Subcutaneous abdominal adipose tissue (tissue), 5 donors: ENCODE measurements around the gene RGS9BP.

Experiments used
- H3K27ac ChIP-seq: one replicate; pipeline ENCODE4 v1.7.0; 2013; ENCODE audit warnings: low read depth, mild to moderate bottlenecking, inconsistent platforms, low read length, moderate library complexity
- H3K27me3 ChIP-seq, 5 donors: one replicate each; pipeline ENCODE4 v1.7.0; 2013; ENCODE audit warnings: low read length in 5 of 5, inconsistent platforms in 1 of 5; ENCODE audit not compliant: control insufficient read depth in 5 of 5, insufficient read depth in 4 of 5
- H3K36me3 ChIP-seq, 5 donors: one replicate each; pipeline ENCODE4 v1.7.0; 2013; ENCODE audit warnings: low read length in 5 of 5; ENCODE audit not compliant: control insufficient read depth in 5 of 5, insufficient read depth in 5 of 5
- H3K4me1 ChIP-seq, 5 donors: one replicate each; pipeline ENCODE4 v1.7.0; 2013; ENCODE audit warnings: low read length in 5 of 5, mild to moderate bottlenecking in 3 of 5, moderate library complexity in 1 of 5; ENCODE audit not compliant: control insufficient read depth in 5 of 5, insufficient read depth in 5 of 5
- H3K4me3 ChIP-seq, 5 donors: one replicate each; pipeline ENCODE4 v1.7.0; 2013; ENCODE audit warnings: low read length in 5 of 5, low read depth in 1 of 5
- H3K9ac ChIP-seq, 5 donors: one replicate each; pipeline ENCODE4 v1.7.0; 2013; ENCODE audit warnings: low read length in 5 of 5, mild to moderate bottlenecking in 4 of 5, moderate library complexity in 3 of 5
- H3K9me3 ChIP-seq, 5 donors: one replicate each; pipeline ENCODE4 v1.7.0; 2013; ENCODE audit warnings: low read length in 5 of 5; ENCODE audit not compliant: control insufficient read depth in 5 of 5
- donor health status: healthy.
- donor health status: healthy.
- donor health status: healthy.
- donor health status: healthy.
- donor health status: healthy.

Gene RGS9BP

DNA sequence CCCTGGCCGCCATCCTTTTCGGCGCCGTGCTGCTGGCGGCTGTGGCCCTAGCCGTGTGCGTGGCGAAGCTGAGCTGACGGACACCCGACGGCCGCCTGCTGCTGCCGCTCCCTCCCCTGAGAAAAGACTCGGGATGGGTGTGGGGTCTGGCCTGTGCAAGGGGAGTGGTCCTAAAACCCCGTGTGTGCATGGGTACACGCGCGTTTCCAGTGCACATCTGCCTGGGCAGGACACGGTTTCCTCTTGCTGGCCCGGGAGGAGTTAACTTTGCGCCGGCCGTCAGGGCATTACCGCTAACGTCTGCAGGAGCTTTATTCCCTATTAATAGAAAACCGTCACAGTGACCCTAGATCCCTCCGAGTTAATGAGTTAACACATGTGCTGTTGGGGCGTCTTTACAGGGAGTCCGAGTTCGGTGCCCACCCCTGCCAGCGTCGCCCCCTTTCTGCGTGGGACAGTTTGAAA, 1.3 kb downstream of the RGS9BP start:
- Histone ChIP-seq H3K9me3 (no peaks in the 10 kb centered on the region), H3K27me3 (peaks cover 3 to 12% (median 6%) of the 10 kb centered on the region in 5 donors), H3K4me3 (peak overlapping the region in 2 of 5 donors; percentile 91 to 93), H3K9ac (no peak overlapping the region), H3K36me3 (no peaks in the 10 kb centered on the region), H3K4me1 (peaks cover 10 to 47% (median 33%) of the 10 kb centered on the region in 5 donors), H3K27ac (no peak overlapping the region)

DNA sequence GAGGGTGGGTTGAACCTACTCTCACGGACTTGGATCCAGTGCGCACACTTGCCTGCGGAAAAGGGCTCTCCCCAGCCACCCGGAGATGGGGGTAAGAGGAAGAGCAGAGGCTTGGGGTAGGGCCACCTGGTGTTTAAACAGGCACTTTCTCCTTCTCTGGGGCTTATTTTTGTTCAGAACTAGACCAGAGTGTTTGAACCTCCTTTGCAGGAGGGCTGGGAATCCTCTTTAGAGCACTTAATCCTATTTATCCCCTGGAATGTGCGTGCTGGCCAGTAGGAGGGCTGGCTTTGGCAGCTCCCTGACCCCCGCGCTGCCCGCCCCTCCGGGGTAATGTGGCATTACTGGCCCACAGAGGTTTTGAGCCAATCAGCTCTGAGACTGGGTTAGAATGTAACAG, 2.0 kb downstream of the RGS9BP start:
- no peaks in the 10 kb centered on the region for H3K36me3 ChIP-seq
- no peak overlapping the region for H3K9ac ChIP-seq
- no peak overlapping the region for H3K4me3 ChIP-seq
- H3K4me1 ChIP-seq = peaks cover 7 to 41% (median 29%) of the 10 kb centered on the region in 5 donors
- H3K9me3 ChIP-seq = no peaks in the 10 kb centered on the region
- no peak overlapping the region for H3K27ac ChIP-seq
- H3K27me3 ChIP-seq = peaks cover 3 to 12% (median 6%) of the 10 kb centered on the region in 5 donors

DNA sequence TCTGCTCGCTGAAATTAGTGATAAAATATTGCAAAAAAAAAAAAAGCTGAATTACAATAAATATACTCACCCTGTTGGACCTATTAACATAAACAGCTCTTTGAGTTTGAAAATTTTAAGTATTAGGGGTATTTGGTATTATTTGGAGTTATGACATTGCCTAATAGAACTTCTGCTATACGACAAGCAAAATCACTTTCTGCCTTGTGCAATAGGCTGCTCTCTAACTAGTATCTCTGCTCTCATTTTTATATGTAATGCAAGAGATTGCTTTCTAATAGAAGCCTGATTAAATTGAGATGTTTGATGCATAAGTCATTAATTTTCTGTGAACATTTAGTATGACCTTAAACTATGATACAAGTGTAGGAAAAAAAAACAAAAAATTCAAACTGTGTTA, 5.3 kb downstream of the RGS9BP start:
- Histone ChIP-seq H3K9me3 (no peaks in the 10 kb centered on the region), H3K4me1 (peaks cover 0 to 13% (median 8%) of the 10 kb centered on the region in 5 donors), H3K36me3 (no peaks in the 10 kb centered on the region), H3K9ac (no peak overlapping the region), H3K27me3 (peaks cover 3 to 11% (median 5%) of the 10 kb centered on the region in 5 donors), H3K27ac (no peak overlapping the region), H3K4me3 (no peak overlapping the region)

DNA sequence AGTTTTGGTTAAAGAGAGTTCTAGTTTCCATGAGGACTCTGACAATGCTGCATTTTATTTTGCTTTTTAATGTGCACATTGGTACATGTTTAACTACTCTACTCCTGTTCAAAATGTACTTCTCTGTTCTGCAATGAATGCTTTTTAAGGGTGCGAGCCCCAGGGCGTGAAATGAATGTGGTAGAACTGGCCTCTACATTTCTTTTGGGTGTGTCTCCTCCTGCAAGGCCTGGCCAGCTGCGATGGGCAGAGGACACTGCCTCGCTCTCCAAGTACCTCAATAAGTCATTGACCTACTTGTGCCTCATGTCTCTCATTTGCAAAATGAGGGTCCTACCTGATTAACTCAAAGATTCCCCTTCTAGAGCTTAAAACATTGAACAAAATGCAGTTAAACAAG, 6.7 kb downstream of the RGS9BP start:
- peaks cover 0 to 3% (median 0%) of the 10 kb centered on the region in 5 donors for H3K4me1 ChIP-seq
- H3K4me3 ChIP-seq = no peak overlapping the region
- no peaks in the 10 kb centered on the region for H3K27me3 ChIP-seq
- H3K9me3 ChIP-seq = no peaks in the 10 kb centered on the region
- no peak overlapping the region for H3K9ac ChIP-seq
- no peak overlapping the region for H3K27ac ChIP-seq
- H3K36me3 ChIP-seq = peaks cover 0 to 5% (median 5%) of the 10 kb centered on the region in 5 donors

DNA sequence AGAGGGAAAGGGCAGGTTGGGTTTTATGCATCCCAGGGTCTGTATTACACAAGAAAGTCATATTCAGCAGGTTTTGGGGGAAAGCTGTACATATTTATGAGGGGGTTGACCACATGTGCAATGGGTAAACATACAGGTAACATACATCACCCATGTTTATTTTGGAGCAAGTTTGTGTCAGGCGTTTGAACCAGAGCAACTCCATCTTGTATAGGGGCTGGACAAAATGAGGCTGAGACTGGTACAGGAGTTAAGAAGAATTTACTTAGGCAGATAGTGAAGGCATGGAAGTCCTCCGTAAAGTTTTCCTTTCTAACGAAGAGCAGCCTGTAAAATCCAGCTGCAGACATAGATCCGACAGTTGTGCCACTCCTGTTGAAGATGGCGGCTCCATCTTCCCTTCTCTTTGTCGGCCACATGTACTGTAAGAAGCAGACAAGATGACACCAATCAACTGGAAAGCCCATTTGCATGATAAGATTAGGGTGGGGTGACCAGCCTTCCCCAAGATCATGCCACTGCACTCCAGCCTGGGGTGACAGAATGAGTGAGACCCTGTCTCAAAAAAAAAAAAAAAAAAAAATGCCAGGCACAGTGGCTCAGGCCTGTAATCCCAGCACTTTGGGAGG, 11.3 kb downstream of the RGS9BP start:
- peaks cover 0 to 5% (median 5%) of the 10 kb centered on the region in 5 donors for H3K36me3 ChIP-seq
- H3K4me1 ChIP-seq = peaks cover 4 to 9% (median 7%) of the 10 kb centered on the region in 5 donors
- H3K9ac ChIP-seq = no peak overlapping the region
- H3K27ac ChIP-seq = no peak overlapping the region
- H3K4me3 ChIP-seq = no peak overlapping the region
- no peaks in the 10 kb centered on the region for H3K27me3 ChIP-seq
- no peaks in the 10 kb centered on the region for H3K9me3 ChIP-seq

DNA sequence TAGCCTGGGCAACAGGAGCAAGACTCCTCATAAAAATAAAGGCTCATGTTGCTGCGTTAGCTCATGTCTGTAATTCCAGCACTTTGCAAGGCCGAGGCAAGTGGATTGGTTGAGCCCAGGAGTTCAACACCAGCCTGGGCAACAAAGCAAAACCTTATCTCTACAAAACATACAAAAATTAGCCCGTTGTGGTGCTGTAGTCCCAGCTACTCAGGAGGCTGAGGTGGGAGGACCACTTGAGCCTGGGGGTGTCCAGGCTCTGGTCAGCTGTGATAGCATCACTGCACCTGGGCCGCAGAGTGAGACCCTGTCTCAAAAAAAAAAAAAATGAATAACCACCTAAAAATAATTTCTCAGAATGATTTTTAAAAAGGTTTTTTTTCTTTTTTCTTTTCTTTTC, 12.0 kb downstream of the RGS9BP start:
- Histone ChIP-seq H3K4me1 (peaks cover 5 to 15% (median 12%) of the 10 kb centered on the region in 5 donors), H3K9me3 (no peaks in the 10 kb centered on the region), H3K9ac (no peak overlapping the region), H3K27ac (no peak overlapping the region), H3K27me3 (no peaks in the 10 kb centered on the region), H3K36me3 (peaks cover 0 to 5% (median 5%) of the 10 kb centered on the region in 5 donors), H3K4me3 (no peak overlapping the region)

DNA sequence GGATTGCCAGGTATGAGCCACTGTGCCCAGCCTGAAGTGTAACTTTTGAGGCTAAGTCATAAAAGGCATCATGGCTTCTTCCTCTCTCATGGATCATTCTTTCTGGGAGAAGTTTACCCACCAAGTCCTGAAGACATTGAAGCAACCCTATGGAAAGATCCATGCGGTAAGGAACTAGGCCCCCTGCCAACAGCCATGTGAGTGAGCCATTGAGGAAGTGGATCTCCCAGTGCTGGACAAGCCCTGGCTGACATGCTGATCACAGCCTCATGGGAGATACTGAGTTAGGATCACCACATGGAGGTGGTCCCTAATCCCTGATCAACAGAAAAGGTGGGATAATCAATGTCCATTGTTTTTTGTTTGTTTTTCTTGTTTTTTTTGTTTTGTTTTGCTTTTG, 12.7 kb downstream of the RGS9BP start:
- Histone ChIP-seq H3K4me1 (peaks cover 7 to 21% (median 18%) of the 10 kb centered on the region in 5 donors), H3K4me3 (no peak overlapping the region), H3K36me3 (peaks cover 0 to 5% (median 5%) of the 10 kb centered on the region in 5 donors), H3K9ac (no peak overlapping the region), H3K27me3 (no peaks in the 10 kb centered on the region), H3K9me3 (no peaks in the 10 kb centered on the region), H3K27ac (no peak overlapping the region)

DNA sequence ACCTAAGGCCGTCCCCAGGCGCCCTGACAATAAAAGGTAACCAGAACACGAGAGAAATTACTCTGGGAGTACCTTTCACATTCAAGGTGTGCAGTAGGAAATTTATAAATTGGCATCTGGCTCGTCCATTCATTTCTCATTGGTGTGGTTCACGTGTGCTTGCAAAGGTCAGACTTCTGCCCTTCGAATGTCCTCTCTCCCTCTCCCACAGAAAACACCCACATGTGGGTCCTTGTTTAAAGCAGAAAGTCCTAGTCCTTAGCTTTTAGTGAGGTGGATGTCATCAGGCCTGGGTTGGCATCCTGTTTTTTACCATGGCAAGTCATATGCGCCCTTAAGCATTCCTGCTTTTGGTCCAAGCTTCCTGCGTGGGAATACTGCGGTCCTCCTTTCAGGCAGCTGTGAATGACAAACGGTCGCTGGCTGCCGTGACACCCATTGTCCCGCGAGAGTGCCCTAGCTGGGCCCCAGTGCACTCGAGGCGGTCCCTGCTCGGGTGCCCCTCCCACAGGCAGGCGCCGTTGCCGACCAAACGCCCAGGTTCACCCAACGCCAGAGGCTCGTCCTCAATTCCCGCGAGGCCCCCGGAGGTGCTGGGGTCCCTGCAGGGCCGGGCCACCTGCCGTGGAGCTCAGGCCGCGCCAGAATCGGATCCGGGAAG, 15.8 kb downstream of the RGS9BP start, which contains the start of gene NUDT19:
Gene NUDT19 (plus strand): TSS at position 531 of the 661 bp plus-strand sequence. CDS start 140 bp downstream, outside the sequence.
- Histone ChIP-seq H3K27ac (peak within 1 kb of the TSS; percentile 62), H3K9me3 (no peaks in the 10 kb centered on the region), H3K4me1 (peaks cover 7 to 49% (median 45%) of the 10 kb centered on the region in 5 donors), H3K36me3 (peaks cover 0 to 5% (median 5%) of the 10 kb centered on the region in 5 donors), H3K4me3 (peak within 1 kb of the TSS; percentile 75 to 91 (median 80)), H3K27me3 (no peaks in the 10 kb centered on the region), H3K9ac (peak within 1 kb of the TSS; percentile 73 to 93 (median 83))

DNA sequence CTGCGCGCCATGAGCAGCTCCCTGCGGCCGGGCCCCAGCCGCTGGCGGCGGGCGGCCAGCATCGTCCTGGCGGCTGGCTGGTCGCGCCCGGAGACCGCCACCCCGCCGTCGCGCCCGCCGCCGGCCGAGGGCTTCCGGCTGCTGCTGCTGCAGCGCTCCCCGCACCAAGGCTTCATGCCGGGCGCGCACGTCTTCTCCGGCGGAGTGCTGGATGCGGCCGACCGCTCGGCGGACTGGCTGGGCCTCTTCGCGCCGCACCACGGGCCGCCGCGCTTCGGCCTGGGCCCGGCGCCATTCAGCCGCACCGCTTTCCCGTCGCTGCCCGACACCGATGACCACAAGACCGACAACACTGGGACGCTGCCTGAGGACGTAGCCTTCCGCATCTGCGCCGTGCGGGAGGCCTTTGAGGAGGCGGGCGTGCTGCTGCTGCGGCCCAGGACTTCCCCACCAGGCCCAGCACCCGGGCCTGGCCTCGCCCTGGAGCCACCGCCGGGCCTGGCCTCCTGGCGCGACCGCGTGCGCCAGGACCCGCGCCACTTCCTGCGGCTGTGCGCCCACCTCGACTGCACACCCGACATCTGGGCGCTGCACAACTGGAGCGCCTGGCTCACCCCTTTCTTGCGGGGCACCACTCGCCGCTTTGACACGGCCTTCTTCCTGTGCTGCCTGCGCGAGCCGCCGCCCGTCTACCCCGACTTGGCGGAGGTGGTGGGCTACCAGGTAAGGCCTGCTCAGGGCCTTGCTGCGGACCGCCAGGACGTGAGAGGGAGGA, 16.5 kb downstream of the RGS9BP start:
- peak overlapping the region in 4 of 5 donors; percentile 79 to 91 (median 80) for H3K4me3 ChIP-seq
- no peaks in the 10 kb centered on the region for H3K9me3 ChIP-seq
- no peaks in the 10 kb centered on the region for H3K36me3 ChIP-seq
- H3K4me1 ChIP-seq = peaks cover 9 to 56% (median 52%) of the 10 kb centered on the region in 5 donors
- H3K9ac ChIP-seq = peak overlapping the region; percentile 73 to 93 (median 83)
- H3K27me3 ChIP-seq = no peaks in the 10 kb centered on the region
- H3K27ac ChIP-seq = peak overlapping the region; percentile 62
